Activated CD4-positive, alpha-beta T cell treated with anti-CD3 and anti-CD28 coated beads, Interleukin-2, amount 50 U/mL, for 24 hours (primary cell): ENCODE measurements around the gene TRAPPC3.

ENCODE experiments used
- DNase-seq, 2 donors: peaks; one replicate each; pipeline ENCODE4 v3.0.0-alpha.2; 2020; ENCODE audit warnings: low read depth in 1 of 2, low spot score in 1 of 2

Gene TRAPPC3

GRCh38 chr1:36087233-36088123, 61.8 kb downstream of the TRAPPC3 start:
- DNase-seq, result no peak
